HT-29 (cell line): ENCODE measurements around the gene MAP3K12. TPM values are rescaled to one million over a fixed set of nuclear protein-coding genes. Genes with fewer than 3 reads are reported as not detected.
A peak's percentile ranks its signal among the peaks of the same experiment; 100 is the strongest.
"Not testable (repeated sequence)": the region's sequence is repeated elsewhere in the genome, so short reads cannot be mapped to it uniquely, and the experiment has no call there.

Experiments
- DNase-seq: peaks from one replicate; pipeline ENCODE4 v3.0.0-alpha.2; 2015; ENCODE audit warnings: low spot score
- total RNA-seq: library from RNA; depleted of rRNA; stranded (reverse); fragments of >200 nt; shearing (Covaris generic); gene quantifications from 2 replicates; pipeline ENCODE4 v1.2.3, GENCODE V29; 2014

Gene MAP3K12
- total RNA-seq, 1 experiment from 2014 or later, result 0.84 TPM

- DNase-seq, result peak; percentile 93
Measured at GRCh38 chr12:53492830-53493609, 6.2 kb downstream of the MAP3K12 start.

- DNase-seq, result no peak
Measured at GRCh38 chr12:53492188-53492587, 7.1 kb downstream of the MAP3K12 start.

- no peak for DNase-seq
Measured at GRCh38 chr12:53489242-53489864, 9.9 kb downstream of the MAP3K12 start.

GRCh38 chr12:53486736-53487487 lies 12.3 kb downstream of the MAP3K12 start:
- DNase-seq, result no peak

- DNase-seq, result no peak
Measured at GRCh38 chr12:53485955-53486735, 13.1 kb downstream of the MAP3K12 start.

- DNase-seq, result no peak
Measured at GRCh38 chr12:53484686-53485575, 14.3 kb downstream of the MAP3K12 start.

GRCh38 chr12:53483979-53484377 lies 15.3 kb downstream of the MAP3K12 start:
- DNase-seq, result no peak

GRCh38 chr12:53483225-53483978 lies 15.9 kb downstream of the MAP3K12 start:
- DNase-seq, result no peak

GRCh38 chr12:53482626-53483168 lies 16.6 kb downstream of the MAP3K12 start:
- DNase-seq, result no peak

GRCh38 chr12:53481939-53482586 lies 17.2 kb downstream of the MAP3K12 start:
- DNase-seq, result peak; percentile 31

- DNase-seq, result not testable (repeated sequence)
Measured at GRCh38 chr12:53481458-53481857, 17.8 kb downstream of the MAP3K12 start.

- DNase-seq, result no peak
Measured at GRCh38 chr12:53480491-53481442, 18.5 kb downstream of the MAP3K12 start.

GRCh38 chr12:53479331-53479730 lies 19.9 kb downstream of the MAP3K12 start:
- DNase-seq, result no peak

GRCh38 chr12:53478865-53479264 lies 20.4 kb downstream of the MAP3K12 start:
- no peak for DNase-seq

GRCh38 chr12:53476769-53477209 lies 22.5 kb downstream of the MAP3K12 start:
- peak; percentile 48 for DNase-seq

GRCh38 chr12:53474819-53475218 lies 24.4 kb downstream of the MAP3K12 start:
- DNase-seq, result no peak

- DNase-seq, result no peak
Measured at GRCh38 chr12:53474077-53474476, 25.2 kb downstream of the MAP3K12 start.
